ENCODE data around the gene TMC1. TPM values are rescaled to one million over a fixed set of nuclear protein-coding genes. Genes with fewer than 3 reads are reported as not detected.
"Not testable (repeated sequence)": the region's sequence is repeated elsewhere in the genome, so short reads cannot be mapped to it uniquely, and the experiment has no call there.

TMC1 gene
- polyA plus RNA-seq, 3 donors = 0.16 to 0.55 (median 0.40) TPM

DNA sequence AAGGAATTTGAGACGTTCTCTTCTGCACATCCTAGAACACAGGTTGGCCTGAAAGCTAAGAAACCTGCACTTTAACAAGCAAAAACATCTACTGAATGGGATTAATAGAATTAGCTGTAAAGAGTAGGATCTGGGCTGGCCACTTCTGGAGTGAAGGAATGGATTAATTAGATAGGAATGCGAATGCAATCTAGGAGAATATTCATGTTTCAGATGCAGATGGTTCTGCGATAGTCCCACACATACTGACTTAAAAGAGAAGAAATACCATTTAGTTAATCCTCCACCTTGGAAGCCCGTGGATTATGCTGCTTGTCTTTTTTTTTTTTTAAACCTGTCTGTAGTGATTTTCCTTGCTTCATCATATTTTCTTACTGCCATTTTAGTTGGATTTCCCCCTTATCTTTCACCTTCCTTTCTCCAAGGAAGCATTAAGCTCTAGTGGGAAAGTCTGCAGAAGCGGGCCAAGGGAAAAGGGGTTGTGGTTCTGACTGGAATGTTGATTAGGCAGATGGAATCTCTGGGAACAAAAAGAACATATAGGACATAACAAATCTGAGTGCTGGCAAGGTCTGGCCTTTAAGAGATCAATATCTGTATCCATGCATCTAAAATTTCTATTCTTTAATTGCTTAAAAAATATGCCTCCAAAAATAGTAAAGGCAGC is 279.1 kb downstream of the TMC1 start:
- Mint-ChIP-seq H3K4me3 (no peak overlapping the region), H3K27ac (no peak overlapping the region), H3K4me1 (no peaks in the 10 kb centered on the region), H3K9me3 (peaks cover 0 to 16% (median 6%) of the 10 kb centered on the region in 7 donors), H3K27me3 (ENCODE audit: low read depth in 3 of 3) (peaks cover 0 to 7% (median 5%) of the 10 kb centered on the region in 3 donors), H3K36me3 (no peaks in the 10 kb centered on the region)
- Histone ChIP-seq H3K79me2 (ENCODE audit: insufficient read depth, low read length) (no peaks in the 10 kb centered on the region), H3K9me3 (replicated peaks in 1 of 2; ENCODE audit: control insufficient read depth in 1 of 2, insufficient read depth in 1 of 2, low read length in 2 of 2) (peaks cover 0 to 2% of the 10 kb centered on the region in 2 donors), H3K9ac (ENCODE audit: insufficient read depth, low read length, poor library complexity, severe bottlenecking) (no peak overlapping the region), H3K36me3 (replicated peaks in 1 of 2; ENCODE audit: control insufficient read depth in 1 of 2, insufficient read depth in 2 of 2, low read length in 2 of 2) (no peaks in the 10 kb centered on the region), H3K27me3 (ENCODE audit: control insufficient read depth in 2 of 2, insufficient read depth in 2 of 2, low read length in 2 of 2) (no peaks in the 10 kb centered on the region), H3K4me1 (ENCODE audit: control insufficient read depth in 1 of 2, insufficient read depth in 2 of 2, low read length in 2 of 2) (no peaks in the 10 kb centered on the region), H2AFZ (ENCODE audit: insufficient read depth, low read depth, low read length, poor library complexity, severe bottlenecking) (no peak overlapping the region), H4K20me1 (ENCODE audit: insufficient read depth, low read length) (no peaks in the 10 kb centered on the region), H3K4me2 (replicated peaks; ENCODE audit: extremely low read depth, low read length, poor library complexity, severe bottlenecking) (no peak overlapping the region), H3K4me3 (replicated peaks in 1 of 3; ENCODE audit: low read depth in 2 of 3, low read length in 3 of 3) (no peak overlapping the region), H3K27ac (ENCODE audit: low read depth in 1 of 2, low read length in 2 of 2) (no peak overlapping the region)
- no peak for DNase-seq
- TF ChIP-seq, protein P1, sequence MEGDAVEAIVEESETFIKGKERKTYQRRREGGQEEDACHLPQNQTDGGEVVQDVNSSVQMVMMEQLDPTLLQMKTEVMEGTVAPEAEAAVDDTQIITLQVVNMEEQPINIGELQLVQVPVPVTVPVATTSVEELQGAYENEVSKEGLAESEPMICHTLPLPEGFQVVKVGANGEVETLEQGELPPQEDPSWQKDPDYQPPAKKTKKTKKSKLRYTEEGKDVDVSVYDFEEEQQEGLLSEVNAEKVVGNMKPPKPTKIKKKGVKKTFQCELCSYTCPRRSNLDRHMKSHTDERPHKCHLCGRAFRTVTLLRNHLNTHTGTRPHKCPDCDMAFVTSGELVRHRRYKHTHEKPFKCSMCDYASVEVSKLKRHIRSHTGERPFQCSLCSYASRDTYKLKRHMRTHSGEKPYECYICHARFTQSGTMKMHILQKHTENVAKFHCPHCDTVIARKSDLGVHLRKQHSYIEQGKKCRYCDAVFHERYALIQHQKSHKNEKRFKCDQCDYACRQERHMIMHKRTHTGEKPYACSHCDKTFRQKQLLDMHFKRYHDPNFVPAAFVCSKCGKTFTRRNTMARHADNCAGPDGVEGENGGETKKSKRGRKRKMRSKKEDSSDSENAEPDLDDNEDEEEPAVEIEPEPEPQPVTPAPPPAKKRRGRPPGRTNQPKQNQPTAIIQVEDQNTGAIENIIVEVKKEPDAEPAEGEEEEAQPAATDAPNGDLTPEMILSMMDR (IDR thresholded peaks at IDR 0.05) = no peak
- intact Hi-C loops (cut with micrococcal nuclease) = no loop called here
- no CpG with 5 or more reads among the region's 5 CpGs for WGBS (ENCODE audit: insufficient coverage)

DNA sequence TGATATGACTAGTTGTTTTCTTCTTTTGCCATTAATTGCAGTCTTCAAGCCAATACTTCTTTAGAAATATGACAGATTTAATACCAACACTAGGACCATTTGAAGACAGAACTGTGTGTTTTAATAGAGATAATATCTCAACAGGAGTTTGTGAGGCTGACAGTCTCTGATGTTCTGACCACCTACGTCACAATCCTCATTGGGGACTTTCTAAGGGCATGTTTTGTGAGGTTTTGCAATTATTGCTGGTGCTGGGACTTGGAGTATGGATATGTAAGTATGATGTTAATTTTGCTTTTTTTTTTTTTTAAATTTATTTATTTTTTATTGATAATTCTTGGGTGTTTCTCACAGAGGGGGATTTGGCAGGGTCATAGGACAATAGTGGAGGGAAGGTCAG is 283.8 kb downstream of the TMC1 start:
- H4K20me1 ChIP-seq (ENCODE audit: insufficient read depth, low read length) = no peaks in the 10 kb centered on the region
- no peaks in the 10 kb centered on the region for H3K36me3 ChIP-seq (replicated peaks in 1 of 2; ENCODE audit: control insufficient read depth in 1 of 2, insufficient read depth in 2 of 2, low read length in 2 of 2)
- intact Hi-C loops (cut with micrococcal nuclease) = no loop called here
- DNase-seq = no peak
- H3K27ac ChIP-seq (ENCODE audit: low read depth in 1 of 2, low read length in 2 of 2) = no peak overlapping the region
- no peaks in the 10 kb centered on the region for H3K9me3 ChIP-seq (replicated peaks in 1 of 2; ENCODE audit: control insufficient read depth in 1 of 2, insufficient read depth in 1 of 2, low read length in 2 of 2)
- peaks cover 0 to 8% (median 4%) of the 10 kb centered on the region in 3 donors for H3K27me3 Mint-ChIP-seq (ENCODE audit: low read depth in 3 of 3)
- H3K9me3 Mint-ChIP-seq = peaks cover 0 to 8% (median 4%) of the 10 kb centered on the region in 7 donors
- WGBS (ENCODE audit: insufficient coverage) = 83% methylated on average over 1 of the region's 1 CpG
- H3K27me3 ChIP-seq (ENCODE audit: control insufficient read depth in 2 of 2, insufficient read depth in 2 of 2, low read length in 2 of 2) = no peaks in the 10 kb centered on the region
- no peak overlapping the region for H3K9ac ChIP-seq (ENCODE audit: insufficient read depth, low read length, poor library complexity, severe bottlenecking)
- no peaks in the 10 kb centered on the region for H3K36me3 Mint-ChIP-seq
- no peak overlapping the region for H3K4me3 ChIP-seq (replicated peaks in 1 of 3; ENCODE audit: low read depth in 2 of 3, low read length in 3 of 3)
- no peaks in the 10 kb centered on the region for H3K79me2 ChIP-seq (ENCODE audit: insufficient read depth, low read length)
- H3K4me2 ChIP-seq (replicated peaks; ENCODE audit: extremely low read depth, low read length, poor library complexity, severe bottlenecking) = no peak overlapping the region
- H2AFZ ChIP-seq (ENCODE audit: insufficient read depth, low read depth, low read length, poor library complexity, severe bottlenecking) = no peak overlapping the region
- H3K4me1 ChIP-seq (ENCODE audit: control insufficient read depth in 1 of 2, insufficient read depth in 2 of 2, low read length in 2 of 2) = no peaks in the 10 kb centered on the region
- TF ChIP-seq, protein P1 (IDR thresholded peaks at IDR 0.05) = no peak
- no peak overlapping the region for H3K4me3 Mint-ChIP-seq
- H3K27ac Mint-ChIP-seq = no peak overlapping the region
- no peaks in the 10 kb centered on the region for H3K4me1 Mint-ChIP-seq

DNA sequence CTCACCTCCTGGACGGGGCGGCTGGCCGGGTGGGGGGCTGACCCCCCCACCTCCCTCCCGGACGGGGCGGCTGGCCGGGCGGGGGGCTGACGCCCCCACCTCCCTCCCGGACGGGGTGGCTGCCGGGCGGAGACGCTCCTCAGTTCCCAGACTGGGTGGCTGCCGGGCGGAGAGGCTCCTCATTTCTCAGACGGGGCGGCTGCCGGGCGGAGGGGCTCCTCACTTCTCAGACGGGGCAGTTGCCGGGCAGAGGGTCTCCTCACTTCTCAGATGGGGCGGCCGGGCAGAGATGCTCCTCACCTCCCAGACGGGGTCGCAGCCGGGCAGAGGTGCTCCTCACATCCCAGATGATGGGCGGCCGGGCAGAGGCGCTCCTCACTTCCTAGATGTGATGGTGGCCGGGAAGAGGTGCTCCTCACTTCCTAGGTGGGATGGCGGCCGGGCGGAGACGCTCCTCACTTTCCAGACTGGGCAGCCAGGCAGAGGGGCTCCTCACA is 285.0 kb downstream of the TMC1 start:
- H3K9me3 Mint-ChIP-seq; H3K4me2 ChIP-seq (replicated peaks; ENCODE audit: extremely low read depth, low read length, poor library complexity, severe bottlenecking); H3K27ac ChIP-seq (ENCODE audit: low read depth in 1 of 2, low read length in 2 of 2); intact Hi-C loops (cut with micrococcal nuclease); H3K9ac ChIP-seq (ENCODE audit: insufficient read depth, low read length, poor library complexity, severe bottlenecking); H3K4me1 ChIP-seq (ENCODE audit: control insufficient read depth in 1 of 2, insufficient read depth in 2 of 2, low read length in 2 of 2); H3K4me3 Mint-ChIP-seq; H2AFZ ChIP-seq (ENCODE audit: insufficient read depth, low read depth, low read length, poor library complexity, severe bottlenecking); H3K4me3 ChIP-seq (replicated peaks in 1 of 3; ENCODE audit: low read depth in 2 of 3, low read length in 3 of 3); H3K79me2 ChIP-seq (ENCODE audit: insufficient read depth, low read length); H3K36me3 ChIP-seq (replicated peaks in 1 of 2; ENCODE audit: control insufficient read depth in 1 of 2, insufficient read depth in 2 of 2, low read length in 2 of 2); H3K27ac Mint-ChIP-seq; DNase-seq; H4K20me1 ChIP-seq (ENCODE audit: insufficient read depth, low read length); H3K27me3 ChIP-seq (ENCODE audit: control insufficient read depth in 2 of 2, insufficient read depth in 2 of 2, low read length in 2 of 2); H3K36me3 Mint-ChIP-seq; H3K4me1 Mint-ChIP-seq; H3K9me3 ChIP-seq (replicated peaks in 1 of 2; ENCODE audit: control insufficient read depth in 1 of 2, insufficient read depth in 1 of 2, low read length in 2 of 2); H3K27me3 Mint-ChIP-seq (ENCODE audit: low read depth in 3 of 3): not testable (repeated sequence)
- WGBS (ENCODE audit: insufficient coverage) = 90% methylated on average over 8 of the region's 35 CpGs
